ENCODE results near the gene ZNF761. TPM values are rescaled to one million over a fixed set of nuclear protein-coding genes. Genes with fewer than 3 reads are reported as not detected.

The ZNF761 gene
- total RNA-seq (2014; rRNA removed; shearing (Covaris generic)) = 11.0 and 14.0 TPM in 2 replicates
- 16.0 and 17.5 TPM in 2 replicates for total RNA-seq (2022)
- percentile 71 among the genes with signal in this experiment for Bru-seq, nascent RNA
- BruChase-seq, experiment 1, labeled RNA remaining after a 6-hour chase = percentile 85 among the genes with signal in this experiment
- BruChase-seq, experiment 2, labeled RNA remaining after a 2-hour chase = percentile 88 among the genes with signal in this experiment
- long read RNA-seq, partial matches to known transcripts = 3 of 8 reads
- long read RNA-seq, other reads (novel, unspliced or antisense) = 4 of 8 reads

GRCh38 chr19:53431399-53432087, at the start of gene ZNF761:
Gene ZNF761, plus strand, starts transcription at chr19:53431984. Its CDS starts 15,285 bp downstream, at chr19:53447269.
- no peaks in the 10 kb centered on the region for H4K20me1 ChIP-seq (ENCODE audit: insufficient read depth, low read length)
- H3K9me3 ChIP-seq (ENCODE audit: low read length) = no peaks in the 10 kb centered on the region
- H3K79me2 ChIP-seq (ENCODE audit: insufficient read depth, low read depth, low read length) = peaks cover 15% of the 10 kb centered on the region
- ChIA-PET POLR2A (no interaction called here), CTCF (ENCODE audit: unreplicated experiment) (no interaction called here)
- H3K9me2 ChIP-seq (ENCODE audit: insufficient read depth, low read length) = no peaks in the 10 kb centered on the region
- peak within 1 kb of the TSS; percentile 84 for H3K4me3 ChIP-seq (ENCODE audit: low read depth, low read length, poor library complexity, severe bottlenecking)
- H3K4me2 ChIP-seq (ENCODE audit: low read length) = peak within 1 kb of the TSS; percentile 98
- peaks cover 10% of the 10 kb centered on the region for H3K4me1 ChIP-seq (ENCODE audit: insufficient read depth, low read length, poor library complexity, severe bottlenecking)
- H3K36me3 ChIP-seq (ENCODE audit: insufficient read depth, low read length) = peaks cover 34% of the 10 kb centered on the region
- peak within 1 kb of the TSS; percentile 14 for H3K27ac ChIP-seq (ENCODE audit: low read depth, low read length, poor library complexity, severe bottlenecking)
- DNase-seq (ENCODE audit: low spot score) = peak; percentile 92
- H2AFZ ChIP-seq (ENCODE audit: low read length) = peak within 1 kb of the TSS; percentile 66; the same call in 1 of the 2 replicates
- intact Hi-C loops (cut with micrococcal nuclease; ENCODE audit: unreplicated experiment) = loop anchor here (5.0 kb wide), 1 partner anchor 234 kb away; no protein-coding TSS in a partner anchor
- no TSS peak for BruUV-seq (replicated peaks)
- TF ChIP-seq CTCF (conservative IDR thresholded peaks at IDR 0.05; ENCODE audit: low read length) (0 out of 2 replicates have a peak, but pooled peaks have one; percentile 18), EZH2phosphoT487 (IDR thresholded peaks at IDR 0.05; ENCODE audit: borderline replicate concordance, low read depth, low read length) (no peak)

- Histone ChIP-seq H3K4me3 (ENCODE audit: low read depth, low read length, poor library complexity, severe bottlenecking) (no peak overlapping the region), H3K9me3 (ENCODE audit: low read length) (peaks cover 28% of the 10 kb centered on the region; the same call in 1 of the 2 replicates), H3K4me2 (ENCODE audit: low read length) (no peak overlapping the region), H3K4me1 (ENCODE audit: insufficient read depth, low read length, poor library complexity, severe bottlenecking) (peaks cover 6% of the 10 kb centered on the region), H3K9me2 (ENCODE audit: insufficient read depth, low read length) (no peaks in the 10 kb centered on the region), H3K79me2 (ENCODE audit: insufficient read depth, low read depth, low read length) (no peaks in the 10 kb centered on the region), H3K27ac (ENCODE audit: low read depth, low read length, poor library complexity, severe bottlenecking) (no peak overlapping the region), H2AFZ (ENCODE audit: low read length) (no peak overlapping the region), H3K36me3 (ENCODE audit: insufficient read depth, low read length) (peaks cover 41% of the 10 kb centered on the region), H4K20me1 (ENCODE audit: insufficient read depth, low read length) (no peaks in the 10 kb centered on the region)
- TF ChIP-seq EZH2phosphoT487 (IDR thresholded peaks at IDR 0.05; ENCODE audit: borderline replicate concordance, low read depth, low read length) (no peak), CTCF (conservative IDR thresholded peaks at IDR 0.05; ENCODE audit: low read length) (no peak)
- ChIA-PET POLR2A (no interaction called here), CTCF (ENCODE audit: unreplicated experiment) (no interaction called here)
- intact Hi-C loops (cut with micrococcal nuclease; ENCODE audit: unreplicated experiment) = no loop called here
- no peak for DNase-seq (ENCODE audit: low spot score)
- no TSS peak for BruUV-seq (replicated peaks)
Observed at GRCh38 chr19:53388168-53388567, 43.6 kb upstream of the ZNF761 start.

- Histone ChIP-seq H3K4me1 (ENCODE audit: insufficient read depth, low read length, poor library complexity, severe bottlenecking) (peaks cover 6% of the 10 kb centered on the region), H3K4me2 (ENCODE audit: low read length) (no peak overlapping the region), H3K27ac (ENCODE audit: low read depth, low read length, poor library complexity, severe bottlenecking) (no peak overlapping the region), H3K4me3 (ENCODE audit: low read depth, low read length, poor library complexity, severe bottlenecking) (no peak overlapping the region), H3K36me3 (ENCODE audit: insufficient read depth, low read length) (peaks cover 33% of the 10 kb centered on the region), H2AFZ (ENCODE audit: low read length) (no peak overlapping the region), H3K79me2 (ENCODE audit: insufficient read depth, low read depth, low read length) (no peaks in the 10 kb centered on the region), H3K9me2 (ENCODE audit: insufficient read depth, low read length) (no peaks in the 10 kb centered on the region), H4K20me1 (ENCODE audit: insufficient read depth, low read length) (no peaks in the 10 kb centered on the region), H3K9me3 (ENCODE audit: low read length) (peaks cover 24% of the 10 kb centered on the region; the same call in 1 of the 2 replicates)
- intact Hi-C loops (cut with micrococcal nuclease; ENCODE audit: unreplicated experiment) = no loop called here
- no peak for DNase-seq (ENCODE audit: low spot score)
- ChIA-PET CTCF (ENCODE audit: unreplicated experiment) (no interaction called here), POLR2A (no interaction called here)
- no peak for TF ChIP-seq EZH2phosphoT487 (IDR thresholded peaks at IDR 0.05; ENCODE audit: borderline replicate concordance, low read depth, low read length)
- no peak for TF ChIP-seq CTCF (conservative IDR thresholded peaks at IDR 0.05; ENCODE audit: low read length)
- BruUV-seq (replicated peaks) = no TSS peak
Observed at GRCh38 chr19:53388904-53389303, 42.9 kb upstream of the ZNF761 start.

Measured in OCI-LY7 (cell line).